Measurements from ENCODE around the gene TMEM131L.

GRCh38 chr4:153579872-153580271, 113.7 kb downstream of the TMEM131L start:
- TF ChIP-seq, protein P1, sequence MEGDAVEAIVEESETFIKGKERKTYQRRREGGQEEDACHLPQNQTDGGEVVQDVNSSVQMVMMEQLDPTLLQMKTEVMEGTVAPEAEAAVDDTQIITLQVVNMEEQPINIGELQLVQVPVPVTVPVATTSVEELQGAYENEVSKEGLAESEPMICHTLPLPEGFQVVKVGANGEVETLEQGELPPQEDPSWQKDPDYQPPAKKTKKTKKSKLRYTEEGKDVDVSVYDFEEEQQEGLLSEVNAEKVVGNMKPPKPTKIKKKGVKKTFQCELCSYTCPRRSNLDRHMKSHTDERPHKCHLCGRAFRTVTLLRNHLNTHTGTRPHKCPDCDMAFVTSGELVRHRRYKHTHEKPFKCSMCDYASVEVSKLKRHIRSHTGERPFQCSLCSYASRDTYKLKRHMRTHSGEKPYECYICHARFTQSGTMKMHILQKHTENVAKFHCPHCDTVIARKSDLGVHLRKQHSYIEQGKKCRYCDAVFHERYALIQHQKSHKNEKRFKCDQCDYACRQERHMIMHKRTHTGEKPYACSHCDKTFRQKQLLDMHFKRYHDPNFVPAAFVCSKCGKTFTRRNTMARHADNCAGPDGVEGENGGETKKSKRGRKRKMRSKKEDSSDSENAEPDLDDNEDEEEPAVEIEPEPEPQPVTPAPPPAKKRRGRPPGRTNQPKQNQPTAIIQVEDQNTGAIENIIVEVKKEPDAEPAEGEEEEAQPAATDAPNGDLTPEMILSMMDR (IDR thresholded peaks at IDR 0.05), result no peak
- TF ChIP-seq POLR2A (IDR thresholded peaks at IDR 0.05), result no peak
